Ascending aorta (tissue), 2 donors: ENCODE measurements around the gene JAKMIP1. TPM values are rescaled to one million over a fixed set of nuclear protein-coding genes. Genes with fewer than 3 reads are reported as not detected.
A peak's percentile ranks its signal among the peaks of the same experiment; 100 is the strongest.
"Not testable (repeated sequence)": the region's sequence is repeated elsewhere in the genome, so short reads cannot be mapped to it uniquely, and the experiment has no call there.

Source experiments
- DNase-seq, 2 donors: peaks; one replicate each; pipeline ENCODE4 v3.0.0-alpha.2; 2019; ENCODE audit warnings: low spot score in 2 of 2
- H3K27ac ChIP-seq, 2 donors: fragments of 200-600 bp; sonication (generic); one replicate each; pipeline ENCODE4 v1.5.1; 2016 to 2017; ENCODE audit warnings: mild to moderate bottlenecking in 1 of 2
- H3K27me3 ChIP-seq: fragments of 200-600 bp; sonication (generic); one replicate; pipeline ENCODE4 v1.5.1; 2017
- H3K36me3 ChIP-seq, 2 donors: fragments of 200-600 bp; sonication (generic); one replicate each; pipeline ENCODE4 v1.5.1; 2016
- H3K4me1 ChIP-seq, 2 donors: fragments of 200-600 bp; sonication (generic); one replicate each; pipeline ENCODE4 v1.5.1; 2016 to 2017; ENCODE audit warnings: mild to moderate bottlenecking in 1 of 2
- H3K4me3 ChIP-seq, 2 donors: fragments of 200-600 bp; sonication (generic); one replicate each; pipeline ENCODE4 v1.5.1; 2016 to 2017; ENCODE audit warnings: mild to moderate bottlenecking in 1 of 2
- H3K9me3 ChIP-seq, 2 donors: fragments of 200-600 bp; sonication (generic); one replicate each; pipeline ENCODE4 v1.5.1; 2016
- intact Hi-C: fragments of 100-400 bp; cut with DNase I; formaldehyde crosslinking; loops from one replicate; pipeline ENCODE4 v1.15.1; 2023
- total RNA-seq: library from RNA; depleted of rRNA; stranded (reverse); fragments of >200 nt; gene quantifications from one replicate; pipeline ENCODE4 v1.1.0, GENCODE V29; 2016
- TF ChIP-seq, protein P1 (sequence below), 3 experiments: fragments of 200-600 bp in 2 of 3; fragments of 450-650 bp in 1 of 3; sonication (generic) in 2 of 3; IDR thresholded peaks; one replicate each; pipeline ENCODE4 v1.5.1; 2016 to 2019; ENCODE audit warnings: antibody characterized with exemption in 3 of 3, mild to moderate bottlenecking in 1 of 3, moderate library complexity in 1 of 3

The JAKMIP1 gene
- total RNA-seq, 1 donor from 2014 or later, result not detected

DNA sequence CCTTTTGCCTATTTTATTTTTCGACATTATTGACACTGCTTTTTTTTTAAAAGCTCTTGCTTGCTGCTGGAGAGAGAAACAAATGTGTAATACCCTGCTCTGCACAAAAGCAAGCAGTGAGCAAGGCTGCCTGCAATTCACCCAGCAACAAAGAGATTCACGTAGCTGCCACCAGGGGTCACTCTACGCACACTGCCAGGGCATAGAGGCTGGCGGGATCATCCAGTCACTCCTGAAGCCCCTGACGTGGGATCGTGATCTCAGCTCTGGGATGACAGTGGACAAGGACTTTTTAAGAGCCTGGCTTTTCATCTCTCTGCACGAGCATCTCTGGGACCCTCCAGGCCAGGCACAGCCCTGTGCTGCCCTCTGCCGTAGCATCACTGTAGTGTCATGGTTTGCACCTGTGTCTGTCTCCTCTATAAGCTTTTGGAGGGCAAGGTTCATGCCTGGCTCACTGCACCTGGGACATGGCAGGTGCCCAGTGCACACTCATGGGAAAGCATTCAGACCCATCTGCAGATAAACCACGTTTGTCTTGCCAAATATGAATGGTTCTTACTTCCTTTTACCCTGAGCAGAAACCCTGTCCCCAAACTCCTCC lies 201.9 kb downstream of the JAKMIP1 start:
- H3K4me1 ChIP-seq, result no peaks in the 10 kb centered on the region
- DNase-seq, result peak in 1 of 2 donors; percentile 61
- H3K27ac ChIP-seq, result no peak overlapping the region
- intact Hi-C loops, result no loop called here
- TF ChIP-seq, protein P1, sequence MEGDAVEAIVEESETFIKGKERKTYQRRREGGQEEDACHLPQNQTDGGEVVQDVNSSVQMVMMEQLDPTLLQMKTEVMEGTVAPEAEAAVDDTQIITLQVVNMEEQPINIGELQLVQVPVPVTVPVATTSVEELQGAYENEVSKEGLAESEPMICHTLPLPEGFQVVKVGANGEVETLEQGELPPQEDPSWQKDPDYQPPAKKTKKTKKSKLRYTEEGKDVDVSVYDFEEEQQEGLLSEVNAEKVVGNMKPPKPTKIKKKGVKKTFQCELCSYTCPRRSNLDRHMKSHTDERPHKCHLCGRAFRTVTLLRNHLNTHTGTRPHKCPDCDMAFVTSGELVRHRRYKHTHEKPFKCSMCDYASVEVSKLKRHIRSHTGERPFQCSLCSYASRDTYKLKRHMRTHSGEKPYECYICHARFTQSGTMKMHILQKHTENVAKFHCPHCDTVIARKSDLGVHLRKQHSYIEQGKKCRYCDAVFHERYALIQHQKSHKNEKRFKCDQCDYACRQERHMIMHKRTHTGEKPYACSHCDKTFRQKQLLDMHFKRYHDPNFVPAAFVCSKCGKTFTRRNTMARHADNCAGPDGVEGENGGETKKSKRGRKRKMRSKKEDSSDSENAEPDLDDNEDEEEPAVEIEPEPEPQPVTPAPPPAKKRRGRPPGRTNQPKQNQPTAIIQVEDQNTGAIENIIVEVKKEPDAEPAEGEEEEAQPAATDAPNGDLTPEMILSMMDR (IDR thresholded peaks at IDR 0.05), result peak; percentile 42 to 72 (median 60)
- H3K9me3 ChIP-seq, result no peaks in the 10 kb centered on the region
- H3K4me3 ChIP-seq, result no peak overlapping the region
- no peaks in the 10 kb centered on the region for H3K27me3 ChIP-seq
- no peaks in the 10 kb centered on the region for H3K36me3 ChIP-seq

DNA sequence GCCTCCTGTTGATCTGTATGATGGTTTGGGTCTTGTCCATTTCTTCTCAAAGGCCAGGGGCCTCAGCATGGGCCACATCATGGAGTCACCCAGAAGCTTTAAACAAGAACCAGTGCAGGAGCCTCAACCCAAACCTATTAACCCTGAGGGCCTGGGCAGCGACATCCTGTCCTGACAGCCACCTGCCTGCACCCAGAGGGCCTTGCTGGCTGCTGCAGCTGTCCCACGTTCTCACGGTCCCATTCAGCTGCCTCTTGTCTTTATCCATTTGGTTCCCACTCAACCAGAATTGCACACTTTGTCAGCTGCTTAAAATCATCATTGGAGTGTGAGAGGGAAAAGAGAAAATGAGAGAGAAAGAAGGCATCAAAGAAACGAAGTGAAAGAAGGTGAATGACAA lies 203.7 kb downstream of the JAKMIP1 start:
- intact Hi-C loops, result no loop called here
- no peak overlapping the region for H3K4me3 ChIP-seq
- H3K4me1 ChIP-seq, result no peaks in the 10 kb centered on the region
- H3K9me3 ChIP-seq, result no peaks in the 10 kb centered on the region
- DNase-seq, result no peak
- TF ChIP-seq, protein P1 (IDR thresholded peaks at IDR 0.05), result no peak
- no peaks in the 10 kb centered on the region for H3K36me3 ChIP-seq
- no peak overlapping the region for H3K27ac ChIP-seq
- H3K27me3 ChIP-seq, result no peaks in the 10 kb centered on the region

DNA sequence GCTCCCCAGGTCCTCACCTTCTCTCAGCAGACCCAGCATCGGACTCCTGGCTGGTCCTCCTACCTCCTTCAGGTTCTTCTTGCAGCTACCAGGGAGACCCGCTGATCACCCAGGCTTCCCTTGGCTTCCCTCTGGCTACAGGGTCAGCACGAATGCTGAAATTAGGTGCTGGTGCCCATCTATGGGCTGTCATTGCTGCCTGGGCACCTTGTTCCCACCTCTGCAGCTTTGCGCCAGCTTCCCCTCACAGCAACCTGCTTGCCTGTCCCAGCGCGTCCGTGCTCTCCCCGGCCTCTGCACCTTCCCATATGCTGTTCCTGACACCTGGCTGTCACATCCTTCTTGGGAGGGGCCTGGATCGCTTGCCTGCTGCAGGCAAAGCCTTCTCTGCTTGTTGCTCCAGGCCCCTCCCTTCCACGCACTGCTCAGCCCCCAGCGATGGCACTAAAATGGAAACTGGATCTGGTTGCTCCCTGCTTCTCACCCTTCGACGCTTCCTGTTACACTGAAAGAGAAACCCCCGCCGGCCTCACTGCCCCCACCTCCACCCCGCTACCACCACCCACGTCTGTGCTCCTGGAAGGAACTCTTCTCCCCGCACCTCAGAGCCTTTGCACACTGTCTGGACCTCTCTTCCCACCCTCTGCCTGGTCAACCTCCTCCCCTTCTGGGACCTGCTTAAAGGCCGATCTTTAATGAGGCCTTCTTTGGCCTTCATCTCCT lies 204.3 kb downstream of the JAKMIP1 start:
- TF ChIP-seq, protein P1 (IDR thresholded peaks at IDR 0.05), result no peak
- Histone ChIP-seq H3K27ac (no peak overlapping the region), H3K9me3 (no peaks in the 10 kb centered on the region), H3K4me1 (no peaks in the 10 kb centered on the region), H3K4me3 (no peak overlapping the region), H3K27me3 (no peaks in the 10 kb centered on the region), H3K36me3 (no peaks in the 10 kb centered on the region)
- peak in 1 of 2 donors; percentile 58 for DNase-seq
- intact Hi-C loops, result no loop called here

DNA sequence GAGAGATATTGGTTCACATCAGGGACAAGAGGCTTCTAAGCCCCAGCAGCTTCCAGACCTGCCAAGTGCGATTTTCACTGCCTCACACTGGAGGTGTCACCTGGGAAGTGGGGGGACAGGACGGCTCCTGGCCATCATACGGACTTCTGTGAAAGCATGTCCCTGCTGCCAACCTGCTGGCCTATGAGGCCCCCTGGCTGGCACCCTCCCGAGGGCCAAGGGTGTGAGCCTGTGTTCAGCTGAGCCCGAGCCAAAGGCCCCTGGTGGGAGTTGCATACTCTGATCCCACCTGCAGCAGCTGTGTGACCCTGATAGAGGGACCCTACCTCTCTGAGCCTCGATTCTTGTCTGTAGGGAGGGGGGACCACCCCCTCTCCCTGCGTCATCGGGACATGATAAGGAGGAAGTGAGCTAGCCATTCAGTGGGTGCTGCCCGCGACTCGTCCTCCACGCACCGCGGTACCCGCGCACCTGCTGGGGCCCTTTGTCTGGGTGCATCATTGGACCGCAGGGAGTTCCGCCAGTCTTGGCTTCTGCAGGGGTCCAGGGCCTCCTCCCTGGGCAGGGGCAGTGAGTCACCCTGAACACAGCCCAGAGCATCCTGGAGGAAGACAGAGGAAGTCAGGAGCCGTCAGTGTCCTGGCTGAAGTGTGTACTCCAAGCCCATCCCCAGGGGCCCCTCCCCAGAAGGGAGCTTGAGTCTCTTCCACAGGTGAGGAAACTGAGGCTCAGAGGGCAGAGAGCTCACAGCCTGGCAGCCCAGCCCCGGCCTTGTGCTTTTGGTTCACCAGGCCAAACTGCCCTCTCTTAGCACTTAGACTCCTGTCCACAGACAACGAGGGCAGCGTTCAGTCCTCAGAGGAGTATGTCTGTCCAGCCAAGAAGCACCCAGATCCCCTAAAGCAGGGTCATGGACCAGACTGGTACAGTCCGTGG lies 206.2 kb downstream of the JAKMIP1 start:
- peak in 1 of 2 donors; percentile 51 for DNase-seq
- Histone ChIP-seq H3K27me3 (no peaks in the 10 kb centered on the region), H3K4me3 (no peak overlapping the region), H3K36me3 (no peaks in the 10 kb centered on the region), H3K4me1 (no peaks in the 10 kb centered on the region), H3K27ac (no peak overlapping the region), H3K9me3 (no peaks in the 10 kb centered on the region)
- TF ChIP-seq, protein P1 (IDR thresholded peaks at IDR 0.05), result no peak
- intact Hi-C loops, result no loop called here

DNA sequence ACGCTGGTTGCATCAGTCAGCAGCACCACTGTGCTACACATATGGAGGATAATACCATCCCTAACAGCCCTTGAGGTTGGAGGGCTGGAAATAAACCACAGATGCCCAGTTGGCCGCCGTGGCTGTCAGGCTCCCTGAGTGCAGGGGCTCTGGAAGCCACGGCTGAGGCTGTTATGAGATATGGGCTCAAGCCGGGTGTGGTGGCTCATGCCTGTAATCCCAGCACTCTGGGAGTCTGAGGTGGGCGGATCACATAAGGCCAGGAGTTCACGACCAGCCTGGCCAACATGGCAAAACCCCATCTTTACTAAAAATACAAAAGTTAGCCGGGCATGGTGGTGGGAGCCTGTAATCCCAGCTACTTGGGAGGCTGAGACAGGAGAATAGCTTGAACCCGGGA lies 207.0 kb downstream of the JAKMIP1 start:
- H3K9me3 ChIP-seq, H3K36me3 ChIP-seq, H3K4me3 ChIP-seq, H3K27ac ChIP-seq, intact Hi-C loops, H3K27me3 ChIP-seq, H3K4me1 ChIP-seq: not testable (repeated sequence)
- peak in 1 of 2 donors; percentile 45 for DNase-seq
